Measurements from ENCODE around the gene NPAS1.

NPAS1 gene
- total RNA-seq, result 0 to 0.36 (median 0.30) reads per million in 4 experiments

GRCh38 chr19:47019431-47020041 is at the start of gene NPAS1:
Gene NPAS1, plus strand, starts transcription at chr19:47019837. Its CDS starts 1,211 bp downstream, at chr19:47021048.
- DNase-seq, result no peak

- DNase-seq, result no peak
Measured at GRCh38 chr19:46970815-46971214, 48.8 kb upstream of the NPAS1 start.

- no peak for DNase-seq
Measured at GRCh38 chr19:46972311-46972710, 47.3 kb upstream of the NPAS1 start.

- no peak for DNase-seq
Measured at GRCh38 chr19:46974181-46974580, 45.5 kb upstream of the NPAS1 start.

- DNase-seq, result no peak
Measured at GRCh38 chr19:46975011-46975924, 44.4 kb upstream of the NPAS1 start.

DNA sequence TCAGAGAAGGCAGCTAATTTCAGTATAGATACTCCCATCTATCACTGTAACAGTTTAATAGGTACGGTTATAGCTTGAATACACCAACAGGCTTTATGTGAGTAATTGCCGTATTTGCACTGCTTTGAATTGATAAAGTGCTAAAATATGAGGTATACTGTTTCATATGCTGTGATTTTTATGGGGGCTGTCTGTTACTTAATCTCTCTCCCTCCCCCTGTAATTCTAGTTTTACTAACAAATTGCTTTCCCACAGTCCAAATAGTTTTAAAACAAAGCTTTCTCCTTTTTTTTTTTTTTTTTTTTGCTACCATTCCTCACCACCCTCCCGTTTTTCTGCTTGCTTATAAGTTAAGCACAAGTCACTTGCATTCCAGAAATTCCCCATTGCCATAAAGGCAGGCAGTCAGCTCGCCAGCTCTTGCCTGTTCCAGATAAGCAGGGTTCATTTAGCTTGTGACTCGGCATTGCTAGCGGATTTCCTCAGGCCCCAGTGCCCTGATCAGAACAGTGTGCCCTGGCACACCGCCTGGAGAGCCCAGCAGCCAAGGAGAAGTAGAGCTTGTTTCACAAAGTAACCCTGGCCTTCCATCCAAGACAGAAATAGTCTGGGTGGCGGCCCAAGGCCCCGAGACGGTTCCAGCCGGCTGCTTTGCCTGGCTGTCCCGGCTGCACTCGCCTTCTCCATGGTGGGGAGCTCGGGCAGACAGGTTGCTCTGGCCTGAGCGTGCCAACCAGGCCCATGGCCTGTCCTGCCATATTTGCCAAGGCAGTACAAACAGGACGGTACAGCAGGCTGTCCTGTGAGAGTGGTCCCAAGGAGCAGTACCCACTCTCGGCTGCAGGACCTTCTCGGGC is 43.5 kb upstream of the NPAS1 start:
- DNase-seq, result no peak

- no peak for DNase-seq
Measured at GRCh38 chr19:46976845-46977320, 42.8 kb upstream of the NPAS1 start.

DNA sequence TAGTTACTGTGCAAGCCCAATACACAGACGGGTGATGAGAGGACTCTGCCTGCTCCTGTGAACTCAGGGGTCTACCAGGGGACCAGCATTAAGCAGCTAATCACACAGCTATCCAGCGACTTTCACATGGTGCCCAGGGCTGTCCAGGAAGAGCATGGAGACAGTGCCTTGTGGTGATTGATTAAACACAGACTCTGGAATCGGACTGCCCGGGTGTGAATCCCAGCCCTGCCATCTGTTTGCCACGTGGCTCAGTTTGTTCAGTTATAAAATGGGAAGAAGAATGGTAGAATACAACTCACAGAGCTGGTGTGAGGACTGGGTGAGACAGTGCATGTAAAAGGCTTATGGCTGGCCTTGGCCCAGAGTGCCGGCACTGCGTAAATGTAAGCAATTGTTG is 42.1 kb upstream of the NPAS1 start:
- no peak for DNase-seq

DNA sequence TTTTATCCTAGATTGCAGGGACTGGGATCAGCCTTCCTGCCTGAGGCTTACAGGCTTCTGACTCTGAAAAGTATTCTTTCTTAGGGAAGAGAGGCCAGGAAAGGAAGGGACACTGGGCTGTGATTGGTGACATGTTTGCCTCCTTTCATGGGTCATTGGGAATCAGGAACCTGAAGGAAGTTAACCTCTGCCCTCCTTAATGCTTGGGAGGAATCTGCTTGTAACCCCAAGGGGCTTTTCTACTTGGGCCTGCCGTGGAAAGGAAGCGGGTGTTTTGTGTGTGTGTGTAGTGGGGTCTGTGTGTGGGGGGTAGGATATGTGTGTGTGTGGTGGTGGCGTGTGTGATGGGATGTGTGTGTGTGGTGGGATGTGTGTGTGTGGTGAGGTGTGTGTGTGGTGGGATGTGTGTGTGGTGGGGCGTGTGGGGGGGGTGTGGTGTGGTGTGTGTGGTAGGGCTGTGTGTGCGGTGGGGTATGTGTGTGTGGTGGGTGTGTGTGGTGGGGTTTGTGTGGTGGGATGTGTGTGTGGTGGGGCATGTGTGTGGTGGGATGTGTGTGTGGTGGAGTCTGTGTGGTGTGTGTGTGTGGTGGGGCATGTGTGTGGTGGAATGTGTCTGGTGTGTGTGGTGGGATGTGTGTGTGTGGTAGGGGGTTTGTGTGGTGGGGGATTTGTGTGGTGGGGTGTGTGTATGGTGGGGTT is 41.3 kb upstream of the NPAS1 start:
- DNase-seq, result no peak

- no peak for DNase-seq
Measured at GRCh38 chr19:46979126-46980105, 40.2 kb upstream of the NPAS1 start.

- no peak for DNase-seq
Measured at GRCh38 chr19:46980761-46981160, 38.9 kb upstream of the NPAS1 start.

DNA sequence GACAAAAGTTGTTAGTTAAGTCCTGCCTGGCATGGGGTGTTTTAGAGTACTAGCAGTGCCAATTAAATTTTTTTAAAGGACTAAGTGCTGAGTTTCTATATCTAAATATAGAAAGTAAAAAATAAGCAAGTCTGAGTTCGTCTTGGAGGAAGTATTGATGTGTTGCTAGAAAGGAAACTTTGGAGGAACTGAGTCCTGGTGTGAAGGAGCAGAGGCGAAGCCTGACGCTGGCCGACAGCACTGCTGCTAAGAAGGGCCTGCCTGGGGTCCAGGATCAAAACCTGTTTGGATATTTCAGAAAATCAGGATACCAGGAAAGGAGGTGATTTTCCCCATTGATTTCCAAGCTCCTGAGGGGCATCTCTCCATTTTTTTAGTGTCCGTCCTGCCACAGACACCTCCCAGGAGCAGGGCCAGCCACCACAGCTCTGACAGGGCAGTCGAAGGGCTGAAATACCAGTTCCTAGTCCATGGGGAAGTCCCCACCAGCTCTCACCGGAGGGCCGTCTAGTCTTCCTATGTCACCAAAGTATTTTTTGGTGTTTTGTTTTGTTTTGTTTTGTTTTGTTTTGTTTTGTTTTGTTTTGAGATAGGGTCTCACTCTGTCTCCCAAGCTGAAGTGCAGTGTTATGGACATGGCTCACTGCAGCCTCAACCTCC is 38.2 kb upstream of the NPAS1 start:
- DNase-seq, result no peak

DNA sequence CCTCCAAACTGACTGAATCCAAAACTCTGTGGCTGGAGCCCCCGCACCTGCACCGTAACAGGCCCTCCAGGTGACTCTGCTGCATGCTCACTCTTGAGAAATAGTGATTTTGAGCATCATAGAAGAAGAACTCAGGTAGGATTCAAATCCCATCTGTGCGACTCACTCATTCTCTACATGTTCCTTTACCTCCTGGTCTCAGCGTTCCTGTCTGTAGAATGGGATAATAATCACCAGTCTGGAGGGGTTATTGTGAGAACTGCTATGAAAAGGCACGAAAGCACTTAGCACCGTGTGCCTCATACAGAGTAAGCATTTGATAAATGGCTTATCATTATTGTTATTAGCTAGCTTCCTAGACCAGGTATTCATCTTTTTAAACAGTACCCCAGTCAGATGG is 36.5 kb upstream of the NPAS1 start:
- DNase-seq, result no peak

DNA sequence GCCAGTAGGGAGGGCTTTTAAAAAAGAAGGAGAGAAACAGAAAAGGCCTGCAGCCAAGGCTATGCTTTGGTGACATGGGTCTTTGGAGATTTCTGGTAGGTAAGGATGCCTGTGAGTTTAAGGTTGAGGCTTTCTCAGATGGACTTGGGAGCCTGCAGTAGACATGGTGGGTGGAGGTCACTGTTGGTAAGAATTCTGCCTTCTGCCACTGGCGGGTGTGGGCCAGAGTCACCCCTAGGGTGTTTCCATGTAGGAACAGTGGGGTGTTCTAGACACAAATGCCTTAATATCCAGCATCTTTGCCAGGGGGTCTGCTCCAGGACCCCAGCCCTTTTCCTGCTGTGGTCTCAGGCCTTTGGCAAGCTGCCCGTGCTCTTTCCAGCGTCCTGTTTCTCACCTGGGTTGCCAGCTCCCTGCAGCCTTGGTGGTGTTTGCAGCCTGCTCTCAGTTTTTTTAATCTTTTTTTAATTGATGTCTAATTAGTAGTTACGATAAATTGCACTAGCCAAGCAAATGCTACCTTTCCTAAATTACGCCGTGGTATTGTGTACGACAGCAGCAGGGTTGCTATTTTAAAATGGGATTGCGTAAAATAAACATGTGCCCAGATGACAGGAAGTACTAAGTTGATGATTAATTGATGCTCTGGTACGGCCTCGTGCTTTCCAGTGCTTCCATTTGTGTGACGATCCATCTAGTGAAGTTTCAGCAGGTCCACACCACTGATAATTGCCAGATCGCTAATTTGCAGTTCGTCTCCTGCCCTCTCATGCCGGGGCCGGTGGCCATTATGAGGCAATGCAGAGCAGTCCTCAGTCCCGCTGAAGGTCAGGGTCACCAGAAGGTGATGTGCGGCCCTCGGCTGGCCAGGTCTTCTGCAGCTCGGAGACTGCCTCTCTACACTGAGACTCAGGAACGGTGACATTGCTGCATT is 35.3 kb upstream of the NPAS1 start:
- no peak for DNase-seq

DNA sequence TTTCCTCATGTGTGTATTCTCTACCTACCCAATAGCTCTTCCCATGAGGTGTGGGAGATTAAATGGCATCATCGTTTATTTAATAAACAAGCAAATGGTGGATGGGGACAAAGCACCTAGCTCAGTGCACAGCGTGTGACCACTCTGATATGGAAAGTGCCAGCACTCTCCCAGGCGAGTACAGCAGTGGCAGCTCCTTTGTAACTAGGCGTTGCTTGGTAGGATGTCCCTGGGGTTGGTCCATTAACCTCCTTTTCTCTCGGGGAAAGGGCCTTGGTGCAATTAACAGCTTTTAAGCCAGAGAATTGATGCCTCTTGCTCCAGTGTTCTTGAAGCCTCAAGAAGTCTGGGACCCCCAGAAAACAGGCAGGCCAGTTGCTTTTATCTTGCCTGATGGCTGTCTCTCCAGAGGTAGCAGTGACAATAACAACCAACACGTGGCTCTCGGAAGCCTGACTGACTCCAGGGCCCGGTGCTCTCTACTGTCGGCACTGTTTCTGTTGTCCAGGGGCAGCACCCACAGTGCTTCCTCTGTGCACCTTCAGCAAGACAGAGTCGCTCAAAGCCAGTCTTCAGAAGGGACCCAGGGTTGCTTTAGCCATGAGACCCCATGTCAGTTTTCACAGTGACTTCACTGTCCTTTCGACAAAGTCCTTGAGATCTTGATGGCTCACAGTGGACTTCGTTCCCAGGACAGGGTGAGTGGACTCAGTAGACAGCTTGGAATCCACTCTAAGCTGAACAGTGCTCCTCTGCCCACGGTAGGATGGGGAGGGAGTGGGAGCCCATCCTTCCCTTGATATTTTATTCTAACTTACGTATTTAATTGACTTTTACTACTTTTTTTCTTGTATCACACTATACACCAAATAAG is 33.9 kb upstream of the NPAS1 start:
- DNase-seq, result no peak

GRCh38 chr19:46988614-46989230 is 30.9 kb upstream of the NPAS1 start:
- no peak for DNase-seq

DNA sequence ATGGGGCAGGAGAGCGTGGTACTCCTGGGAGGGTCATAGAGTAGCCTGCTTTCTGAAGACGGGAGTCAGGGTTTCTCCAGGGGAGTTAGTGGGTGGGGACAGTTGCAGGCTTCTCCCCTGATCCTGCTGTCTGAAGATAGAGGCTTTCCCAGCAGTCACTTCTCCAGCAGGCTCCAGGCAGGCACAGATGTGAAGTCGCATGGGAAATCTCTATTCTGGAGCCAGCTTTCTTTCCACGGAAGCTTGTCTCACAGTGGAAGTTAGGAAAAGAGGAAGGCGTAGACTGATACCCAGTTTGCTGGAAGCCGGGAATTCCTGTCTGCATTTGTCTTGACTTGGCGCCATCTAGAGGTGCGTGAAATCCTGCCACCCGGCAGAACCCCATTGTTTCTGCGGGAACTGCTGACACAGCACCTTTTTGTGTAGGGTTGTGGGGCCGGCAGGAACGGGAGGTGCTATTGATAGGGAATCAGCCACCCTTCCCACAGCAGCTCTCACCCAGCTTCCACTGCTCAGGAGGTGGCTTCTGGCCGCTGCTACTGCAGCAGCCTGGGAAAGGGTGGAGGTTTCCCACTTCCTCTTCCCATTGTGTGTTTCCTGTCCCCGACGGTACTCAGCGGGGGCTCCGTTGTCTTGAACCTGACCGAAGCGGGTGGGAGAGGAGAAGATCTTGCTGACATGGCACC is 28.5 kb upstream of the NPAS1 start:
- peak; percentile 17 for DNase-seq
